ENCODE results near the gene RFX1. TPM values are rescaled to one million over a fixed set of nuclear protein-coding genes. Genes with fewer than 3 reads are reported as not detected.

RFX1 gene
- total and polyA plus RNA-seq, 9 donors = 1.8 to 9.5 (median 7.1) TPM

DNA sequence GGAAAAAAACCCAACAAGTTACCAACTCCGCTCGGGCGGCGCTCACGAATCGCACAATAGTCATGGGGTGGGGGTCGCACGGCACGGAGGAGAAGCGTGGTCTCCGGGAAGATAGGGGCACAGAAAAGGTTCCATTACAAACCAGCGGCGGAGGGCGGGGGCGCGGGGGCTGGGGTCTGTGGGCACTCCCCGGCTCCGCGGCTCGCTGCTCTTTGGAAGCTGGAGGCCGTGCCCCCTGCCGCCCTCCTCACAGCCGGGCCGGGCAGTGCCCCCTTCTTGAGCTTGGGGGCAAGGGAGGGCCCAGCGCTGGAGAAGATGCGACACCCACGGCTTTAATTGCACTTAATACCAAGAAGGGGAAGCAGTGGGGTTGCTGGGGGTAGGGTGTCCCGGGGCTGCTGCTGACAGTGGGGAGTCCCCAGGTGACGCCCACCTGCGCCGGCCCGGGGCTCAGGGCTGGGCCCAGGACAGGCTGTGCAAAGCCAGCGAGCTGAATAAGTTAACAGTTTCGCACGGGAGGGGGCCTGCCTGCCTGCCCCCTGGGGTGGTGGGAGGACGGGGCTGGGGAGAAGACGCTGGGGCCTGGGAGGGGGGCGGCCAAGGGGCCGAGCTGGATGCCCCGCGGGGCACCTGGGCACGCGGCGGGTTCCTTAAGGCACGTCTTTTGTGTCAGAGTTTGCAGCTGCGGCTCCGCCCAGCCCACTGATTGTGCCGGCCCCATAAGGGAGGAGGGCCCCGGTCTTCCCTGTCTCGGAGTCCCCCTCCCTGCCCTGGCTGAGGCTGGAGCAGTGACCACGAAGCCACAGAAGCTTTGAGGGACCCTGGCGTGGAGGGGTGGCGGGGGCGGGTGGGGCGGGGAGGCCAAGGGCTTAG lies 44.1 kb downstream of the RFX1 start:
- Histone ChIP-seq H3K27me3 (ENCODE audit: control insufficient read depth, insufficient read depth, low read length) (no peaks in the 10 kb centered on the region), H3K4me3 (ENCODE audit: low read length) (no peak overlapping the region), H3K4me1 (ENCODE audit: control insufficient read depth, insufficient read depth, low read length) (peaks cover 5% of the 10 kb centered on the region), H3K36me3 (ENCODE audit: control insufficient read depth, insufficient read depth, low read length) (peaks cover 82% of the 10 kb centered on the region), H3K27ac (ENCODE audit: low read length) (no peak overlapping the region), H3K9me3 (replicated peaks; ENCODE audit: control insufficient read depth, low read depth, low read length) (no peaks in the 10 kb centered on the region)
- WGBS (ENCODE audit: insufficient coverage) = 38% methylated on average over 25 of the region's 55 CpGs
- peak; percentile 65 for DNase-seq

DNA sequence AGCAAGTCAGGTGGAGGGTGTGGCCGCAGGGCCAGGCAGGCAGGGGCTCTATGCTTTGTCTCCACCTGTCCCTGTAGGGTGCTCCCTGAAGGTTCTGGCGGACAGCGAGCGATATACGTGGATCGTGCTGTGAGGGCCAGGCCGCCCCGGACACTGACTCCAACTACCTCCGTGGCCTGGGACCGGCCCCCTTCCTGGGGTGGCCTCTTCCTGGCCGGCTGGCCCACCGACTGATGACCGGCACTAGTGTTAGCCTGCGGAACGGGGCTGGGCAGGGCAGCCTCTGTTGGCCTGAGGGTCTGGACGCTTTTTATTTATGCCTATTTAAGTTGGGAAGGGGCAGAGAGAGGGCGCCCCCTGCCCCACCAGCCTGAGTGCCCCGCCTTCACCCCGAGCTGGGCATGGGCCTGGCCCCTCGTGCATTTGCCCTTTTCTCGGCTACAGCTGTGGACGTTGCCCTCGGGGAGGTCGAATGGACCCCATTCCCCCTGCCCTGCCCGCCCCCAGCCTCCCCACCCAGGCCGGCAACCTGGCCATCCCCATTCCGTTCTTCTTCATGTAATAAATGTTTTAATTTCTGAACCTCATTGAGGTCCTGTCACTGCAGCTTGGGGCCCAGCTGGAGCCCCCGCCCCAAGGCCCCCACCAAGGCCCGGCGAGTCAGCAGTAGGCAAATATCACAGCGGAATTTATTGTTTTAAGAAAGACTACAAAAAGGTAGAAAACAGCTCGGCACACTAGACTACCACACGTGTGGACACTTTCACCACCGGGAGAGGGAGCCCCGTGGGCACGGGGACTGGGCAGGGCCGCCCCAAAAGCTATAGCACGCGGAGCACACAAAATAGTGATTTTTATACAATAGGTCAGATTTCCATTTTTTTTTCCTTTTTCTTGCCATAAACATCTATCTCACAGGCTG lies 45.0 kb downstream of the RFX1 start:
- Histone ChIP-seq H3K27ac (ENCODE audit: low read length) (no peak overlapping the region), H3K27me3 (ENCODE audit: control insufficient read depth, insufficient read depth, low read length) (no peaks in the 10 kb centered on the region), H3K4me3 (ENCODE audit: low read length) (no peak overlapping the region), H3K36me3 (ENCODE audit: control insufficient read depth, insufficient read depth, low read length) (peaks cover 82% of the 10 kb centered on the region), H3K9me3 (replicated peaks; ENCODE audit: control insufficient read depth, low read depth, low read length) (no peaks in the 10 kb centered on the region), H3K4me1 (ENCODE audit: control insufficient read depth, insufficient read depth, low read length) (peaks cover 5% of the 10 kb centered on the region)
- DNase-seq = no peak
- WGBS (ENCODE audit: insufficient coverage) = 88% methylated on average over 16 of the region's 39 CpGs

DNA sequence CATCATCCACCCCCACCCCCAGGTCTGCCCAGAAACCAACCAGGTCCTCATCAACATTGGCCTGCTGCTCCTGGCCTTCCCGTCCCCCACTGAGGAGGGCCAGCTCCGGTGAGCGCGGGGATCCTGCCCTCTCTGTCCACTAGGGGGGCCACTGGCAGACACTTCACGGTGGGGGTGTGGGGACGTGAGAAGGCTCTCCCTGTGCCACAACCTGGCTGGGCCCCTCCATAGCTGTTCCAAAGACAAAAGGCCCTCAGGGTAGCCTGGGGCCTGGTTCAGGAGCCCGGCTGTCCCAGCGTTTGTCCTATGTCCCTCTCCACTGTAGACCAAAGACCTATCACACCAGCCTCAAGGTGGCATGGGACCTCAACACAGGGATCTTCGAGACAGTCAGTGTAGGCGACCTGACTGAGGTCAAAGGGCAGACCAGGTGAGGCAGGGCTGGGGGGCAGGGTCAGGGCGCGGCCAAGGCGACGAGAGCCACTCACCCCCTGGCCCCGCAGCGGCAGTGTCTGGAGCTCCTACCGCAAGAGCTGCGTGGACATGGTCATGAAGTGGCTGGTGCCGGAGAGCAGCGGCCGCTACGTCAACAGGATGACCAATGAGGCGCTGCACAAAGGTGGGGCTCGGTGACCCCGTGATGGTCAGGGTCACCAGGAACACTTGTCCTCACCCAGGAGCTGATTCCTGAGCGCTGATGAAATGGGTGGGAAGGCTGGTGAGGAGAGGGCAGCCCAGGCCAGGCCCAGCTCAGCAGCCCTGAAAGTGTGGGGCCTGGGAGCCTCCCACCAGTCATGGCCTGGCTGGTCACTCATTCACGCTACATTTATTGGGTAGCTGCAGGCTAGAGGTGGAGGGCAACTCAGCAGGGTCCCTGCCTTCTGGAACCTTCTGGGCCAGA lies 45.9 kb downstream of the RFX1 start:
- no peaks in the 10 kb centered on the region for H3K9me3 ChIP-seq (replicated peaks; ENCODE audit: control insufficient read depth, low read depth, low read length)
- H3K36me3 ChIP-seq (ENCODE audit: control insufficient read depth, insufficient read depth, low read length) = peaks cover 82% of the 10 kb centered on the region
- peaks cover 5% of the 10 kb centered on the region for H3K4me1 ChIP-seq (ENCODE audit: control insufficient read depth, insufficient read depth, low read length)
- 89% methylated on average over 20 of the region's 27 CpGs for WGBS (ENCODE audit: insufficient coverage)
- H3K4me3 ChIP-seq (ENCODE audit: low read length) = no peak overlapping the region
- H3K27me3 ChIP-seq (ENCODE audit: control insufficient read depth, insufficient read depth, low read length) = no peaks in the 10 kb centered on the region
- H3K27ac ChIP-seq (ENCODE audit: low read length) = no peak overlapping the region
- no peak for DNase-seq

DNA sequence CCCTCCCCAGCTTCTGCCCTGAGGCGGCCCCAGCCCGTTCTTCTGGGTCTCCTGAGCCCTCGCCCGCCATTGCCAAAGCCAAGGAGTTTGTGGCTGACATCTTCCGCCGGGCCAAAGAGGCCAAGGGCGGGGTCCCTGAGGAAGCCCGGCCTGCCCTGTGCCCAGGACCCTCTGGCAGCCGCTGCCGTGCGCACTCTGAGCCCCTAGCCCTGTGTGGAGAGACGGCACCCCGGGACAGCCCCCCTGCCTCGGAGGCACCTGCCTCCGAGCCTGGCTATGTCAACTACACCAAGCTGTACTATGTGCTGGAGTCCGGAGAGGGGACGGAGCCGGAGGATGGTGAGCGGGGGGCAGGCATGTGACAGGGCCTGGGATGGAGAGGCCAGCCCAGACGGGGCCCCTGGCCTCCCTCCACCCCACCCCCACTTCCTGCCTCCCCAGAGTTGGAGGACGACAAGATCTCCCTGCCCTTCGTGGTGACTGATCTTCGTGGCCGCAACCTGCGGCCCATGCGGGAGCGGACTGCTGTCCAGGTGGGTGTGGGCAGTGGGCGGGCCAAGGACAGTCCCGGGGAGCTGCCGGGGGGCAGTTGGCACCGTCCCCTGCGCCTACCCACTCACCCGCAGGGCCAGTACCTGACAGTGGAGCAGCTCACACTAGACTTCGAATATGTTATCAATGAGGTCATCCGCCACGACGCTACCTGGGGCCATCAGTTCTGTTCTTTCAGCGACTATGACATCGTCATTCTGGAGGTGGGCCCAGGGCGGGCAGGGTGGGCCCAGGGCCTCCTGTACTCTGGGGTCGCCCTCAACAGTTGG lies 46.8 kb downstream of the RFX1 start:
- H3K27ac ChIP-seq (ENCODE audit: low read length) = no peak overlapping the region
- peaks cover 81% of the 10 kb centered on the region for H3K36me3 ChIP-seq (ENCODE audit: control insufficient read depth, insufficient read depth, low read length)
- H3K4me1 ChIP-seq (ENCODE audit: control insufficient read depth, insufficient read depth, low read length) = peaks cover 5% of the 10 kb centered on the region
- no peak overlapping the region for H3K4me3 ChIP-seq (ENCODE audit: low read length)
- no peaks in the 10 kb centered on the region for H3K27me3 ChIP-seq (ENCODE audit: control insufficient read depth, insufficient read depth, low read length)
- WGBS (ENCODE audit: insufficient coverage) = 80% methylated on average over 35 of the region's 41 CpGs
- no peaks in the 10 kb centered on the region for H3K9me3 ChIP-seq (replicated peaks; ENCODE audit: control insufficient read depth, low read depth, low read length)
- no peak for DNase-seq

DNA sequence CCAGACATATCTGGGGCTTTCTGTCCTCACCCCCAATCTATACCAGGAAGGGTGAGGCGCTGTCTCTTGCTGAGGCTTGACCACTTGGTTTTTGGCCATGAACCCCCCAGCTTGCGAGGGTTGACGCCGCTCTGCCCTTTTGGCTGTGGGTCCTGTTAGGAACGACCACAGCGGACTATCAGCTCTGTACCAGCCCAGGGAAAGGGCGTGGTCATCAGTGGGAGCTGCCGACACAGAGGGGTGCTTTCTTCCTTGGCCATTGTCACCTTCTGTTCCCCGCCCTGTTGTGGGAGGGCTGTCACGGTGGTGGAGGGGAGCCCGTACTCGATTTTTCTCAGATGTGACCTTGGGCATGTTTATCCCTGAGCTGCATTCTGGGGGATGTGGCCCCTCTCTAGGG lies 48.1 kb downstream of the RFX1 start:
- Histone ChIP-seq H3K4me3 (ENCODE audit: low read length) (no peak overlapping the region), H3K27ac (ENCODE audit: low read length) (no peak overlapping the region), H3K27me3 (ENCODE audit: control insufficient read depth, insufficient read depth, low read length) (no peaks in the 10 kb centered on the region), H3K4me1 (ENCODE audit: control insufficient read depth, insufficient read depth, low read length) (peaks cover 14% of the 10 kb centered on the region), H3K9me3 (replicated peaks; ENCODE audit: control insufficient read depth, low read depth, low read length) (no peaks in the 10 kb centered on the region), H3K36me3 (ENCODE audit: control insufficient read depth, insufficient read depth, low read length) (peaks cover 79% of the 10 kb centered on the region)
- WGBS (ENCODE audit: insufficient coverage) = 87% methylated on average over 9 of the region's 12 CpGs
- DNase-seq = no peak

DNA sequence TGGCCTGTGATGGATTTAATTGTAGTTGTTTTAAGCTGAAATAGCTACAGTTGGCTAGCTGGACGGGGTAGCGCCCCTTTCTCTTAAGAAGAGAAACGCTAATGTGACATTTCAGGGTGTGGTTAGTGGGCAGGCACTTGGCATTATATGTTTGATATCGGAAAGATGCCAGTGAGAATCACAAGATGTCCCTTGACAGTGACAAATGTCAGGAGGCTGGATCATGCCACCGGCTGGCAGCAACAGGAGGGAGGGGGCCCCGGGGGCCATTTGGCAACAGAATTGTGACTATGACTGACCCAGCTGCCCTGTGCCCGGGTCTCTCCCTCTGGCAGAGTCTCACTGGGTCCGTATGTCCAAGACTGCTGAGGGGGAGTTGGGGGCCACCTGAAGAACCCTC lies 49.1 kb downstream of the RFX1 start:
- DNase-seq = no peak
- no peak overlapping the region for H3K4me3 ChIP-seq (ENCODE audit: low read length)
- H3K36me3 ChIP-seq (ENCODE audit: control insufficient read depth, insufficient read depth, low read length) = peaks cover 76% of the 10 kb centered on the region
- H3K27me3 ChIP-seq (ENCODE audit: control insufficient read depth, insufficient read depth, low read length) = no peaks in the 10 kb centered on the region
- WGBS (ENCODE audit: insufficient coverage) = 92% methylated on average over 7 of the region's 8 CpGs
- peaks cover 13% of the 10 kb centered on the region for H3K4me1 ChIP-seq (ENCODE audit: control insufficient read depth, insufficient read depth, low read length)
- no peaks in the 10 kb centered on the region for H3K9me3 ChIP-seq (replicated peaks; ENCODE audit: control insufficient read depth, low read depth, low read length)
- H3K27ac ChIP-seq (ENCODE audit: low read length) = no peak overlapping the region

DNA sequence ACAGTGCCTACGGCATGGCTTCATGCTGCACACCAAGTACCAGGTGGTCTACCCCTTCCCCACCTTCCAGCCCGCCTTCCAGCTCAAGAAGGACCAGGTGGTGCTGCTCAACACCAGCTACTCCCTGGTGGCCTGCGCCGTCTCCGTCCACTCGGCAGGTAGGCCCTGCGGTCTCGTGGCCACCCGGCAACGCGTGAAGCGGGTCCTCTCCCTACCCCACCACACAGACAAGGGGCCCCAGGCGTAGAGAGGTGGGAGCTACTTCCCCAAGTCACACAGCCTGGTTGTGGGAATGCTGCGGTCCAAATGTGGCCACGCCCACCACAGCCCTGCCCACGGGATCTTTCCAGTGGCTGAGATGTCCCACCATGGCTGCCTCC lies 49.8 kb downstream of the RFX1 start:
- Histone ChIP-seq H3K9me3 (replicated peaks; ENCODE audit: control insufficient read depth, low read depth, low read length) (no peaks in the 10 kb centered on the region), H3K27me3 (ENCODE audit: control insufficient read depth, insufficient read depth, low read length) (no peaks in the 10 kb centered on the region), H3K4me3 (ENCODE audit: low read length) (no peak overlapping the region), H3K4me1 (ENCODE audit: control insufficient read depth, insufficient read depth, low read length) (peaks cover 11% of the 10 kb centered on the region), H3K27ac (ENCODE audit: low read length) (no peak overlapping the region), H3K36me3 (ENCODE audit: control insufficient read depth, insufficient read depth, low read length) (peaks cover 70% of the 10 kb centered on the region)
- no peak for DNase-seq
- 98% methylated on average over 9 of the region's 16 CpGs for WGBS (ENCODE audit: insufficient coverage)

DNA sequence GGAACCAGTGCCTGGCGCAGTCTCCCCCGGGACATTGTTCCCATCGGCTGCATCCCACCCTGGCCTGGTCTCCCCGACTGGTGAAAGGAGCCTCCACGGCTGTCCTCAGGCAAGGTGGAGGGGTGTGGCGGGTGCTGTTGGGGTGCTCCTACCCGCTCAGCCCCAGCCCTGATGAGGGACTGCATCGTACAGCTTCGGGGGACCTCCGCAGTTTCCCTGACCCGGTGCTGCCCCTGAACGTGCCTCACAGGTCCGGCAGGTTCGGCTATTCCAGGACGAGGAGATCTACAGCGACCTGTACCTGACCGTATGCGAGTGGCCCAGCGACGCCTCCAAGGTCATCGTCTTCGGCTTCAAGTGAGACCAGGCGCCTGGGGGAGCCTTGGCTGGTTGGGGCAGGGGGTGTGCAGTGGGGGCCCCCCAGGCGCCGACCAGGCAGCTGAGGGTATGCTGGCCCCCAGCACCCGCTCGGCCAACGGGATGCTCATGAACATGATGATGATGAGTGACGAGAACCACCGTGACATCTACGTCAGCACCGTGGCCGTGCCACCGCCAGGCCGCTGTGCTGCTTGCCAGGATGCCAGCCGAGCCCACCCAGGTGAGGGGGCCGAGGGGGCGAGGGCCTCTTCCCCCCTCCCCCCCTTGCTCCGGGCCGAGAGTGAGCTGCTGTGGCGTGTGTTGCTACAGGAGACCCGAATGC lies 50.3 kb downstream of the RFX1 start:
- 90% methylated on average over 41 of the region's 42 CpGs for WGBS (ENCODE audit: insufficient coverage)
- Histone ChIP-seq H3K9me3 (replicated peaks; ENCODE audit: control insufficient read depth, low read depth, low read length) (no peaks in the 10 kb centered on the region), H3K27ac (ENCODE audit: low read length) (no peak overlapping the region), H3K36me3 (ENCODE audit: control insufficient read depth, insufficient read depth, low read length) (peaks cover 65% of the 10 kb centered on the region), H3K4me3 (ENCODE audit: low read length) (no peak overlapping the region), H3K4me1 (ENCODE audit: control insufficient read depth, insufficient read depth, low read length) (peaks cover 11% of the 10 kb centered on the region), H3K27me3 (ENCODE audit: control insufficient read depth, insufficient read depth, low read length) (no peaks in the 10 kb centered on the region)
- DNase-seq = no peak

DNA sequence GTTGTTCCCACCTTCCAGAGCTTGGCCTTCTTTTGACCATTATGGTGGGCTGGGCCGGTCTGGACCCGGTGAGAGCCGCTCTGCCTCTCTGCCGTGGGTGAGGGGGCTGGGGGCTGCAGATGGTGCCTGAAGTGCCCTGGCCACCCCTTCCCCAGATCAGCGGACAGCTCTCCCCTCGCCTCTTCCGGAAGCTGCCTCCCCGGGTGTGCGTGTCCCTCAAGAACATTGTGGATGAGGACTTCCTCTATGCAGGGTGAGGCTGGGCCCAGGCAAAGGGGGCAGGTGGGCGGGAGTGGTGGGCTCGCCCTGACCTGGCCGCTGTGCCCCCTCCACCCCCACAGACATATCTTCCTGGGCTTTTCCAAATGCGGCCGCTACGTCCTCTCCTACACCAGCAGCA lies 51.9 kb downstream of the RFX1 start:
- Histone ChIP-seq H3K36me3 (ENCODE audit: control insufficient read depth, insufficient read depth, low read length) (peaks cover 49% of the 10 kb centered on the region), H3K27me3 (ENCODE audit: control insufficient read depth, insufficient read depth, low read length) (no peaks in the 10 kb centered on the region), H3K27ac (ENCODE audit: low read length) (no peak overlapping the region), H3K4me3 (ENCODE audit: low read length) (no peak overlapping the region), H3K9me3 (replicated peaks; ENCODE audit: control insufficient read depth, low read depth, low read length) (no peaks in the 10 kb centered on the region), H3K4me1 (ENCODE audit: control insufficient read depth, insufficient read depth, low read length) (peaks cover 11% of the 10 kb centered on the region)
- WGBS (ENCODE audit: insufficient coverage) = 98% methylated on average over 6 of the region's 15 CpGs
- no peak for DNase-seq

Measured in muscle of leg (tissue), 11 donors.